Measurements from ENCODE around the gene TOR1AIP2. TPM values are rescaled to one million over a fixed set of nuclear protein-coding genes. Genes with fewer than 3 reads are reported as not detected.

Gene TOR1AIP2
- total and polyA plus RNA-seq, 2 donors (not counting 3 experiments of a cell fraction or from before 2014, with no cell fraction given), result 18.6 to 101 TPM

GRCh38 chr1:179910934-179911333 is 33.3 kb upstream of the TOR1AIP2 start:
- no peaks in the 10 kb centered on the region for H3K27me3 ChIP-seq (ENCODE audit: control insufficient read depth in 2 of 2, insufficient read depth in 2 of 2, low read length in 2 of 2)
- no peak for FAIRE-seq
- intact Hi-C loops (cut with micrococcal nuclease), result no loop called here

GRCh38 chr1:179889589-179889988 is 12.0 kb upstream of the TOR1AIP2 start:
- DNase-seq (ENCODE audit: low read depth, low spot score) (no peak), FAIRE-seq (no peak)
- intact Hi-C loops (cut with micrococcal nuclease), result no loop called here
- BruUV-seq (replicated peaks), result no TSS peak
- H3K36me3 ChIP-seq (ENCODE audit: control insufficient read depth in 2 of 2, extremely low read depth in 1 of 2, insufficient read depth in 2 of 2, low read length in 2 of 2), result peaks cover 5 to 9% of the 10 kb centered on the region in 2 experiments
- no peaks in the 10 kb centered on the region for H3K27me3 ChIP-seq (ENCODE audit: control insufficient read depth in 2 of 2, insufficient read depth in 2 of 2, low read length in 2 of 2)
- H3K9me1 ChIP-seq (replicated peaks; ENCODE audit: control insufficient read depth, extremely low read depth, insufficient read depth, low read length), result no peaks in the 10 kb centered on the region
- CTCF ChIA-PET, result no interaction called here
- no peak overlapping the region for H3K4me2 ChIP-seq (ENCODE audit: insufficient read depth, low read length)
- no peaks in the 10 kb centered on the region for H3K9me3 ChIP-seq (replicated peaks; ENCODE audit: control insufficient read depth, insufficient read depth, low read length)
- POLR2A ChIA-PET, result no interaction called here
- no peaks in the 10 kb centered on the region for H4K20me1 ChIP-seq (replicated peaks; ENCODE audit: control insufficient read depth, extremely low read depth, insufficient read depth, low read length)
- no peak for TF ChIP-seq MYC (IDR thresholded peaks at IDR 0.05; ENCODE audit: low read depth, low read length)
- TF ChIP-seq POLR2A (IDR thresholded peaks at IDR 0.05; ENCODE audit: low read depth, low read length), result no peak
- TF ChIP-seq MAX (IDR thresholded peaks at IDR 0.05; ENCODE audit: insufficient read depth, insufficient read length), result no peak
- no peak for TF ChIP-seq POLR2AphosphoS5 (IDR thresholded peaks at IDR 0.05; ENCODE audit: insufficient read depth, low read depth, low read length)
- TF ChIP-seq JUN (IDR thresholded peaks at IDR 0.05; ENCODE audit: borderline replicate concordance, insufficient read depth, insufficient read length, low read depth), result no peak
- no peak for TF ChIP-seq GATA2 (IDR thresholded peaks at IDR 0.05; ENCODE audit: insufficient read depth, insufficient read length, low read depth, low read length)
- no peak for TF ChIP-seq EZH2 (IDR thresholded peaks at IDR 0.05; ENCODE audit: borderline replicate concordance, low read depth, low read length, severe bottlenecking)
- dilution Hi-C loops (cut with MboI; ENCODE audit: extremely low pct_ligation_motif_present, low sequenced_read_pairs), result no loop called here
- no peak overlapping the region for H2AFZ ChIP-seq (ENCODE audit: low read depth, low read length)
- H3K9ac ChIP-seq (replicated peaks; ENCODE audit: extremely low read depth, insufficient read depth, low read length), result no peak overlapping the region
- no peak overlapping the region for H3K27ac ChIP-seq (ENCODE audit: insufficient read depth, low read depth, low read length)
- H3K4me1 ChIP-seq (ENCODE audit: control insufficient read depth, extremely low read depth, insufficient read depth, low read length), result no peaks in the 10 kb centered on the region
- H3K79me2 ChIP-seq (ENCODE audit: control insufficient read depth, insufficient read depth, low read length), result peaks cover 12% of the 10 kb centered on the region
- H3K4me3 ChIP-seq (replicated peaks in 1 of 3; ENCODE audit: insufficient read depth in 1 of 3, low read depth in 1 of 3, low read length in 3 of 3), result no peak overlapping the region

More at GRCh38 chr1:179910934-179911333, 33.3 kb upstream of the TOR1AIP2 start:
- H3K36me3 ChIP-seq (ENCODE audit: control insufficient read depth in 2 of 2, extremely low read depth in 1 of 2, insufficient read depth in 2 of 2, low read length in 2 of 2), result peaks cover 3 to 4% of the 10 kb centered on the region in 2 experiments
- H4K20me1 ChIP-seq (replicated peaks; ENCODE audit: control insufficient read depth, extremely low read depth, insufficient read depth, low read length), result no peaks in the 10 kb centered on the region
- no peaks in the 10 kb centered on the region for H3K9me1 ChIP-seq (replicated peaks; ENCODE audit: control insufficient read depth, extremely low read depth, insufficient read depth, low read length)
- no peaks in the 10 kb centered on the region for H3K4me1 ChIP-seq (ENCODE audit: control insufficient read depth, extremely low read depth, insufficient read depth, low read length)
- H2AFZ ChIP-seq (ENCODE audit: low read depth, low read length), result no peak overlapping the region
- ChIA-PET CTCF (interaction anchor here (0.5 to 1.7 kb wide), 6 partner anchors 23 to 268 kb away, joined by 3 to 6 read pairs (median 4); no protein-coding TSS in a partner anchor), POLR2A (no interaction called here)
- H3K27ac ChIP-seq (ENCODE audit: insufficient read depth, low read depth, low read length), result no peak overlapping the region
- dilution Hi-C loops (cut with MboI; ENCODE audit: extremely low pct_ligation_motif_present, low sequenced_read_pairs), result no loop called here
- DNase-seq (ENCODE audit: low read depth, low spot score), result no peak
- H3K4me2 ChIP-seq (ENCODE audit: insufficient read depth, low read length), result no peak overlapping the region
- no peak overlapping the region for H3K9ac ChIP-seq (replicated peaks; ENCODE audit: extremely low read depth, insufficient read depth, low read length)
- no peak overlapping the region for H3K4me3 ChIP-seq (replicated peaks in 1 of 3; ENCODE audit: insufficient read depth in 1 of 3, low read depth in 1 of 3, low read length in 3 of 3)
- H3K79me2 ChIP-seq (ENCODE audit: control insufficient read depth, insufficient read depth, low read length), result no peaks in the 10 kb centered on the region
- H3K9me3 ChIP-seq (replicated peaks; ENCODE audit: control insufficient read depth, insufficient read depth, low read length), result no peaks in the 10 kb centered on the region
- BruUV-seq (replicated peaks), result no TSS peak
- no peak for TF ChIP-seq EZH2 (IDR thresholded peaks at IDR 0.05; ENCODE audit: borderline replicate concordance, low read depth, low read length, severe bottlenecking)
- TF ChIP-seq FOS (IDR thresholded peaks at IDR 0.05; ENCODE audit: borderline replicate concordance, insufficient read depth, low read length), result no peak
- no peak for TF ChIP-seq MYC (IDR thresholded peaks at IDR 0.05; ENCODE audit: low read depth, low read length)
- TF ChIP-seq JUN (IDR thresholded peaks at IDR 0.05; ENCODE audit: borderline replicate concordance, insufficient read depth, insufficient read length, low read depth), result no peak
- no peak for TF ChIP-seq POLR2A (IDR thresholded peaks at IDR 0.05; ENCODE audit: low read depth, low read length)
- TF ChIP-seq GATA2 (IDR thresholded peaks at IDR 0.05; ENCODE audit: insufficient read depth, insufficient read length, low read depth, low read length), result no peak

Data from endothelial cell of umbilical vein (primary cell).